Measurements from ENCODE around the gene SF3A2.

The SF3A2 gene

GRCh38 chr19:2273356-2274184, 36.9 kb downstream of the SF3A2 start:
- ChIA-PET CTCF (interaction anchor here (0.5 to 4.3 kb wide), 20 partner anchors 11 to 383 kb away, joined by 3 to 25 read pairs (median 5); partner anchors contain the start of gene LMNB2), POLR2A (interaction anchor here (1.4 kb wide), 1 partner anchor 38 kb away, joined by 4 read pairs; the partner anchor contains the start of gene PLEKHJ1)
- Histone ChIP-seq H3K4me1 (ENCODE audit: control insufficient read depth, insufficient read depth, low read length) (0 out of 2 replicates have a peak, but pooled peaks cover 4% of the 10 kb centered on the region), H3K4me3 (ENCODE audit: low read depth, low read length) (peak overlapping the region; percentile 6; the same call in 1 of the 2 replicates), H3K9me3 (ENCODE audit: control insufficient read depth, insufficient read depth, low read depth, low read length) (no peaks in the 10 kb centered on the region), H3K27ac (ENCODE audit: extremely low read depth, low read depth, low read length) (peak overlapping the region; percentile 98), H3K36me3 (ENCODE audit: control insufficient read depth in 2 of 2, insufficient read depth in 1 of 2, low read length in 2 of 2) (peaks cover 6 to 32% of the 10 kb centered on the region in 2 experiments; a peak in 2 of 3 replicates)
- no peak for TF ChIP-seq ZNF830 (tag by site-specific recombination; IDR thresholded peaks at IDR 0.05; ENCODE audit: low read depth)
- TF ChIP-seq ZNF354C (tag by site-specific recombination; IDR thresholded peaks at IDR 0.05; ENCODE audit: borderline replicate concordance, low read depth) = no peak
- no peak for TF ChIP-seq ZNF223 (tag by site-specific recombination; IDR thresholded peaks at IDR 0.05)
- TF ChIP-seq PRDM10 (tag by site-specific recombination; IDR thresholded peaks at IDR 0.05) = peak; percentile 51
- TF ChIP-seq ZSCAN23 (tag by site-specific recombination; IDR thresholded peaks at IDR 0.05) = no peak
- TF ChIP-seq MZF1 (tag by site-specific recombination; IDR thresholded peaks at IDR 0.05; ENCODE audit: borderline replicate concordance) = peak; percentile 98
- no peak for TF ChIP-seq ZNF221 (tag by site-specific recombination; IDR thresholded peaks at IDR 0.05; ENCODE audit: borderline replicate concordance)
- peak; percentile 92 for TF ChIP-seq ZNF600 (tag by site-specific recombination; IDR thresholded peaks at IDR 0.05)
- peak; percentile 86 for TF ChIP-seq ZEB2 (tag by site-specific recombination; IDR thresholded peaks at IDR 0.05)
- peak; percentile 100 for TF ChIP-seq ZFP3 (tag by site-specific recombination; IDR thresholded peaks at IDR 0.05; ENCODE audit: low read depth)
- peak; percentile 41; the same call in 1 of the 2 replicates for TF ChIP-seq OVOL3 (tag by site-specific recombination; IDR thresholded peaks at IDR 0.05)
- no peak for TF ChIP-seq ZSCAN4 (tag by site-specific recombination; IDR thresholded peaks at IDR 0.05)
- peak; percentile 99 for TF ChIP-seq PATZ1 (tag by site-specific recombination; IDR thresholded peaks at IDR 0.05)
- no peak for TF ChIP-seq ZNF266 (tag by site-specific recombination; IDR thresholded peaks at IDR 0.05; ENCODE audit: low read depth)
- no peak for TF ChIP-seq ZNF292 (tag by site-specific recombination; IDR thresholded peaks at IDR 0.05; ENCODE audit: borderline replicate concordance, low read depth)
- peak; percentile 75 for TF ChIP-seq ZNF629 (tag by site-specific recombination; IDR thresholded peaks at IDR 0.05)
- no peak for TF ChIP-seq TSHZ1 (tag by site-specific recombination; IDR thresholded peaks at IDR 0.05; ENCODE audit: borderline replicate concordance)
- no peak for TF ChIP-seq ZNF626 (tag by site-specific recombination; IDR thresholded peaks at IDR 0.05)
- no peak for TF ChIP-seq PRDM2 (tag by site-specific recombination; IDR thresholded peaks at IDR 0.05; ENCODE audit: borderline replicate concordance)
